HG02763 (cell line): ENCODE data around the gene CCR6.
A peak's percentile ranks its signal among the peaks of the same experiment; 100 is the strongest.
"Not testable (repeated sequence)": the region's sequence is repeated elsewhere in the genome, so short reads cannot be mapped to it uniquely, and the experiment has no call there.

Experiments used
- ATAC-seq: cut with Tn5 transposase; IDR thresholded peaks from one replicate; pipeline ENCODE4 v1.9.1; 2021; ENCODE audit warnings: mild to moderate bottlenecking, moderate library complexity; ENCODE audit not compliant: unreplicated experiment

Gene CCR6

DNA sequence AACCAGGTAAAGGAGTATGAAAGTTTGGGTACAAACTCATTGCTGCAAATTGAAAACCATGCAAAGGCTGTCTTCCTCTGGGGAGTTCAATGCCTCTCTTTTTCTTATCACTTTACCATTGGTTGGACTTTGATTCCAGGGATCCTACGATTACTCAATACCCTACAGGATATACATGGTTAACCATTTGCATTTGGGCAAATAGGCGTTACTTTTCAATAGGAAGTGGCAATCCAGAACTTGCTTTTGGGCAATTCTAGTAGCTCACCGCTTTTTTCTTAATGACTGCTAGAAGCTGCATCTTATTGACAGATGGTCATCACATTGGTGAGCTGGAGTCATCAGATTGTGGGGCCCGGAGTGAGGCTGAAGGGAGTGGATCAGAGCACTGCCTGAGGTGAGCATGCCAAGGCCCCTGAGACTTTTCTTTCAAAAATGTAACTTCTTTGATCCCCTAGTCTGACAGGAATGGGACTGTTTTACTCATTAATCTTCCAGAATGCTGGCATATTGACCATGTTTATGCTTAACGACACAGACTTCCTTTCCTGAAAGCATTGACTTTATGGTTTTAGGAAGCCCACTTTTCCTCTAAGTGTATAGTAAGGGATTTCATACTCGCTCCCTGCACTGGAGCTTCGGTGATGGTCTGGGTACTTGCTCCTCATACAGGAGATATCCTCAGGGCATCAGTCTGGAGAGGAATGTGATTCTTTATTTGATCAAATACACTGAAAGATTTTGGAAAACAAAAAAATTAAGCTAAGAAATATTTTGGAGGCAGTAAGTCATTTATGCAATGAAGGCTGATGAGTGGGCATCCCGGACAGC, at the start of gene CCR6:
Gene CCR6, plus strand, starts transcription at position 270 of the 831 bp plus-strand sequence. CDS start 13,039 bp downstream, outside the sequence.
- no peak for ATAC-seq

DNA sequence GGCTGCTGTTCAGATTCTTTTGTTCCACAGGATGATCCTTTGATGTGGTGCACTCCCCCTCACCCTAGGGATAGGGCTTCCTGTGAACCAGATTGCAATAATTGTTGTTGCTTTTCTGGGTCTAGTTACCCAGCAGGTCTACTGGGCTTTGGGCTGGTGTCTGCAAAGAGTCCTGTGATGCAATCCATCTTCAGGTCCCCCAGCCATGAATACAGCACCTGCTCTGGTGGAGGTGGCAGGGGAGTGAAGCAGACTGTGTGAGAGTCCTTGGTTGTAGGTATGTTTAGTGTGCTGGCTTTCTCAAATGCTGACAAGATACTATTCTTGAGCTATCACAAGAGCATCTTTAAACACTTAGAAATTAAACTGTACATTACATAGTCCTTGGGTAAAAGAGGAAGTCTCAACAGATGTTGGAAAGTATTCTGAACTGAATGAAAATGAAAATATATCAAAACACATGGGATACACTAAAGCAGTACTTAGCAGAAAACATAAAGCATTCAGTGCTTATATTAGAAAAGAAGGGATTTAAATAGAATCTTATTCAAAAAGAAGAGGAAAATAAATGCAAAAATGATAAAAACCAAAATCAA, 49.1 kb upstream of the CCR6 start:
- no peak for ATAC-seq

DNA sequence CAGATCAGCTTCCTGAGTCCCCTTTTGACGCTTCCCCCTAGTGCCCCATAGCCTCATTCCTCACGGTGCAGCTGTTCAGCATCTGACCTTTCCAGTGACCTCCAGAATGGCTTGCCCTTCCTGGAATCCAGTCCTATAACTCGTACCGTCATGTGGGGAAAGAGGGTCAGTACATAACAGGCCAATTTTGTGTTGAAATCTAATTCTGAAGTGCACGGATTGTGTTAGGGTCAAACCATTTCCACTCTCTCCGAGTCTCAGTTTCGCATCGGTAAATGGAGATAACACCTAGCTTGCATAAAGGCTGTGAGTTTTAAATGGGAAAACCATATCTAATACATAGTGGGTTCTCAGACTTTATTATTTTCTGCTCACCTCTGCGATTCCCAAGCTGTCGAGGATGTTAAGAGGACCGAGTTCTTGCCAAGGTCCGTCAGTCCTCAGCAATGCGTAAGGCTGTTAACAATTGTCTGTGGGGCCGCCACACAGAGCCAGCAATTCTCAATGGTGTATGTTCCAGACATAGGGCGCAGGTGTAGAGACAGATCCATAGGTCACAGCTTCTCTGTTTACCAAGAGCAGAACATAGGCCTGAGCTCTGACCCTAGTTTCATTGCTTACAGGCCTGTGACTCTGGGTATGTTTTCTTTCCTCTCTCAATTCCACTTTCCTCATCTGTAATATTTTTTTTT, 45.5 kb upstream of the CCR6 start:
- no peak for ATAC-seq

DNA sequence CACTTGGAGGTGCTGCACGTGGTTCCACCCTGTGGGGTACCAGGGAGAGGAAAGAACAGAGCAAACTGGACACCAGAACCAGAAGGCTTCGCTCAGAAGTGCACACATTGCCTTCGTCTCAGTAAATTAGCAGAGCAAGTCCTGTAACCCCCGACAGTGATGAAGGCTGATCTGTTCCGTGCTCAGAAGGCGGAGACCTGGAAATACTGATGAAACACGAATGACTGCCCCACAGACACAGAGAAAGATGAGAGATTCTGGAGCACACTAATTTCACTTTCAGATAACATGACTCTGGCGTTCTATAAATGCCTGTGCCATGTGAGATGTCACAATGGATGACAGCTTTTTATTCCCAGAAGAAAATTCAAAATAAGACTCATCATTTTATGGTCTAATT, 44.2 kb upstream of the CCR6 start:
- no peak for ATAC-seq

DNA sequence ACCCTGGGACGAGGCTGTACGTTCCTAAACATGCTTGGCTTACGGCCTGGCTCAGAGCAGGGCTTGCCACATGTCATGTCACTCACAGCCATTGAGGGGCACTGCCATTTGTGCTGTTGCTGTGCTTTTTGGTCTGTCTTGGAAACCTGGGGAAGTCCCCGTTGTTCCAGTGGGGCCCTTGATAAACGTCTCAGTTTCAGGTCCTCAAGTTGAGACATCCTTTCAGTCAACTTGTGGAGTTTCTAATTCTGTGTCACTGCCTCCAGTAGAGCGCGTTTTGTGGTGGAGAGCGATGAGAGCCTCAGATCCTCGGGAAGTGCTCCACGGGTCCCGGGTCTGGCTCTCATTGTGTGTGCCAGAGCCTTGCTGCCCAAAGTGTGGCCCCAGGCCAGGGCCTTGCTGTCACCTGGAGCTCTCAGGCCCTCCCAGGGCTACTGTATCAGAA, 43.0 kb upstream of the CCR6 start:
- peak; percentile 98 for ATAC-seq

DNA sequence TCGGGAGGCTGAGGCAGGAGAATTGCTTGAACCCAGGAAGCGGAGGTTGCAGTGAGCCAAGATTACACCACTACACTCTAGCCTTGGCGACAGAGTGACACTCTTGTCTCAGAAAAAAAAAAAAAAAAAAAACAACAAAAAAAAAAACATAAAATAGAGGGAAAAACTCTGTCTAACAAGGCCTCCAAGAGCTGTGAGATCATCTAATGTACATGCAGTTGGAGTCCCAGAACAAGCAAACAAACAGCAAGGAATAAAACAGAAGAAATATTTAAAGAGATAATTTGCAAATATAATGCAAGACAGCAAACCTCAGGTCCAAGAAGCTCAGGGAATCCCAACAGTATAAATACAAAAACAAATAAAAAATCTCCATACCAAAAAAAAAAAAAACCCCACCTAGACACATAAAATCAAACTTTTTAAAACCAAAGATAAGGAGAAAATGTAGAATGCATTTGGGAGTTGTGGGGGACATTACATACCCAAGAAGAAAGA, 35.0 kb upstream of the CCR6 start:
- no peak for ATAC-seq

DNA sequence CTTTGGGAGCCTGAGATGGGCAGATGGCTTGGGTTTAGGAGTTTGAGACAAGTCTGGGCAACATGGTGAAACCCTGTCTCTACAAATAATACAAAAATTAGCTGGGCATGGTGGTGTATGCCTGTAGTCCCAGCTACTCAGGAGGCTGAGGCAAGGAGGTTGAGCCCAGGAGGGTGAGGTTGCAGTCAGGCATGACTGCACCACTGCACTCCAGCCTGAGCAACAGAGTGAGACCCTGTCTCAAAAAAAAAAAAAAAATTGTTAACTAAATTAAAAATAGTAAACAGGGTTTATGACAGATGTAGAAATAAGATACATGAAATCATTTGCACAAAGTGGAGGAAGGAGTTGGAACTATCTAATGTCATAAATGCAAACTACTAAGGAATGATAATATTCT, 34.2 kb upstream of the CCR6 start:
- not testable (repeated sequence) for ATAC-seq

DNA sequence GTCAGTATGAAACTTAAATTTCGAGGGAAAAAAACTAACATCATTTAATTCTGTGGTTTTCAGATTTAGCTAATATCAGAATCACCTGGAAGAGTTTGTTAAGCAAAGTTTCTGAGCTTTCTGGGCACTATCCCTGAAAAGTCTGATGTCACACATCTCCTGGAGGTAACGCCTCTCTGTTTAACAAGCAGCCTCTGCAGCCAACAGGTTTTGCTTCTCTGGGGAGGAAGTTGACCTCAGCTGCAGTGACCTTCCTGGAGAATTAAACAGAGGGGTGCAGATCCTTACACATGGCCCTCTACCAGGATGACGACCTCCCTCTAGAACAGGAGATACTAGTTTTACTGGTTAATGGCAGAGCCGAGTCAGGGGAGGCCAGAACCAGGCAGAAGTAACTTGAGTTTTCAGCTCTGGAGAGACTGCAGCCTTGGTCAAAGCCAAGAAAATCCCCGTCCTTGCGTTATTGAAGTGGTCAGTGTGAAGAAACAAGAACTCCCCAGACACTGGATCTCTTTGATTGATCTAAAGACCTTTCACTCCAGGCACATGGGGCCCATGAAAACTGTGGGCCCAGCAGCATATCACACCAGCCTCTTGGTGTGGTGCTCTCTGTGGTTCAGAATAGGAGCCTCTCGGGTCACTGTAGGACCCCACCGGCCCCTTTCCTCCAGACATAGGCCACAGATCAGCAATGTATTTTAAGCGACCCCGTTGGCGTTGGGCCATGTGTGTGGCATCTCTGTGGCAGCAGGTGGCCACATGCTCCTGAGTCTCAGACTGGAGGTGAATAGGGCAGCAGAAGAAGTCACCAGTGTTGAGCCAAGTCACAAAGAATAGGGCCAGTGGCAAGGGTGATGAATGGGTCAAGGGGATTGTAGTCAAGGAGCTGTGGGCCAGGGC, 33.4 kb upstream of the CCR6 start:
- no peak for ATAC-seq

DNA sequence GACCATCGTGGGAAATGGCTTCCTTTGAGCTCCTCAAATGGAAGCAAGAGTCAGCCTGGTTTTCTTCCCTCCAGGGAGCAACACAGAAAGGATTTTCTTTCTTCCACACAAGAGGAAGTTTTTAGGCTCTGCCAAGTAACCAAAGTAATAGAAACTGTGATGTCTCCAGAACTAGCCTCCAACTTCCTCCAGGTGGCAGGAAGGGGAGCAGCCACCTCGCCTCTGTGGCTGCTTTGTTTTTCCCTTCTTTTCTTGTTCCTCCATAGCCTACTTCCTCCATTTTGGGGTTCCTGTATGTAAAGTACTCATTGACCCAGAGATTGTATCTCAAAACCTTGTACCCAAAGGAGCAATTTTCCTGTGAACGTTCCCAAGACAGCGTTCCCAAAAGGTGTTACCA, 32.7 kb upstream of the CCR6 start:
- no peak for ATAC-seq

DNA sequence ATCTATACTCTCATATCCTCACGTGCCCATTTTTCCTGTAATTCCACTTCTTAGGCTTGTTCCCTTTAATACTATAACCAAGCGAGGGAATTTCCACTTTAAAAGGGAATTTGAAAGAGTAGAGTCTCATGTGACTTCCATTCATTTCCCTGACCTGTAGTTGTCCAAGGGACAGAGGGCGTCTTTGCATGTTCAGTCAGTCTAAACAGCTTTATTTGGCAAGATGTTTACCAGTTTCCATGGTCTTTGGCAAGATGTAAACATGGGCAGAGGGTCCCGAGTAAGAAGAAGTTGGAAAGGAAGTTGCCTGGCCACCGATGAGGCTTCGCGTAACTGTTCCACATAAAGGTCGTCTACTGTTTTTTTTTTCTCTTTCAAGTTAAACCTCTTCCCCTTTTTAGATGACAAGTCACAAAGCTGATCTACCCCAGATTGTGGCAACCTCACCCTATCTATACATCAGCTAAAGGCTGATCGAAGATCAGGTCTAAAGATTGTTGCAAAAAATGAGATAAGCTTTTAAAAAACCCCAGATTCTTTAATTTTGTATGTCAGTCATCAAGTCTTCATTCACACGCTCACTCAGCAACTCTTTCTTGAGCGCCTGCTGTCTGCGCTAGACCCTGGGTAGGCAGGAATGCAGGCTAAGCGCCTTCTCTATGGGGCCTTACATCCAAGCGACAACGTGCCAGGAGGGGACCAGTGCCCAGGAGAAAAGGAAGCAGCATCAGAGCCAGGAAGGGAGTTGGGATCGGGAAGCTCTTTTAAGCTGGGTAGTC, 31.7 kb upstream of the CCR6 start:
- no peak for ATAC-seq

DNA sequence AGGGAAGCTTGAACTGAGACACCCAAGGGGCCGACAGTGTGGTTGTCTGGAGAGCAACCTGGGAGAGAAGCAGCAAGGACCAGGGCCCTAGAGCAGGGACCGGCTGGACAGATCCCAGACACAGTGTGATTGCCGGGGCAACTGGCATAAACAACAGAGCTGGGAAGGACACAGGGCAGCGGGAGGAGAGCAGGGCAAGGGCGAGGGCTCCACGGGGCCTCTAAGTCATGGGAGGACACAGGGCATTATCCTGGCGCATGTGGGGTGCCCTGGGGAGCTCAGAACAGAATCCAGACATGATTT, 31.1 kb upstream of the CCR6 start:
- no peak for ATAC-seq

DNA sequence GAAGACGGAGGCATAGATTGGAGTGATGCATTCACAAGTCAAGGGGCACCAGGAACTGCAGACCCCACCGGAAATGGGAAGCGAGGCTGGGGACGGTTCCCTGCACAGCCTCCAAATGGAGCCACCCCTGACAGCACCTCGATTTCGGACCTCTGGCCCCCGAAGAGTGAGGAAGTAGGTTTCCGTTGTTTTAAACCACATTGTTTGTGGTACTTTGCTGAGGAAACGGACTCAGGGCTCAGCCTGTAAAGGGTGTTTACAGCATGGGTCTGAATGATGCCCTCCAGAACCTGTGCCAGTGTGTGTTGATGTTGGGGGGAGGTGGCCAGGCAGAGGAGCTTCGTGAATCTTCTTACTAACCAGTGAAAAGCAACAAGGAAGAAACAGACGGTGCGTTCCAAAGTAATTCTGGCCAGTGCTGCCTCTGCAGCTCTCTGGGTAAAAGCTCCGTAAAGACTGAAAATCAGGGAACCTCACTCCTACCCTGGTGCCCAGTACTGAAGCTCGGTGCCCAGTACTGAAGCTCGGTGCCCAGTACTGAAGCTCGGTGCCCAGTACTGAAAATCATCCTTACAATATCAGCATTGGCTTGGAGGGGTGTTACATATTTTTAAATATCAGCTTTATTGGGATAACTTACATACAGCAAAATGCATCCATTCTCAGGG, 30.1 kb upstream of the CCR6 start:
- ATAC-seq: no peak

DNA sequence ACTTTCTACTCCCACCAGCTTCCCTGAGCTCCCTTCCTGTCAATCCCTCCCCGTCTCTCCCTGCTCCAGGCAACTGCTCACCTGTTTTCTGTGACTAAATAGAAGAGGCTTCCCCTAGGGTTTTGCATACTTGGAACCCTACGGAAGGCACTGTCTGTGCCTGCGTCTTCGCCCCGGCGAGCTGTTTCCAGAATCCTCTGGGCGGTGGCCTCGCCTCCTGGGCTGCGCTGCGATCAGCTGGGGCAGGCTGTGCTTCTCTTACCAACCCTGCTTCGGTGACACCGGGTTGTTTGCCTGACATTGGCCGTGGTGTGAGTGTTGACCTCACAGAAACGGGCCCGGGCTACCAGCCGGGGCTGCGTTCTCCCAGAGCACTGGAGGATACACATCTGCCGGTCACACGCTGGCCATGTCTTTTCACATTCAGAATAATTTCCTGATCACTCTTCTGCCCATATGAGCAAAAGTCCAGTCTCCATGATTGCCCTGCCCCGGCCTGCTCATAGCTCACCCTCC, 29.4 kb upstream of the CCR6 start:
- ATAC-seq: no peak

DNA sequence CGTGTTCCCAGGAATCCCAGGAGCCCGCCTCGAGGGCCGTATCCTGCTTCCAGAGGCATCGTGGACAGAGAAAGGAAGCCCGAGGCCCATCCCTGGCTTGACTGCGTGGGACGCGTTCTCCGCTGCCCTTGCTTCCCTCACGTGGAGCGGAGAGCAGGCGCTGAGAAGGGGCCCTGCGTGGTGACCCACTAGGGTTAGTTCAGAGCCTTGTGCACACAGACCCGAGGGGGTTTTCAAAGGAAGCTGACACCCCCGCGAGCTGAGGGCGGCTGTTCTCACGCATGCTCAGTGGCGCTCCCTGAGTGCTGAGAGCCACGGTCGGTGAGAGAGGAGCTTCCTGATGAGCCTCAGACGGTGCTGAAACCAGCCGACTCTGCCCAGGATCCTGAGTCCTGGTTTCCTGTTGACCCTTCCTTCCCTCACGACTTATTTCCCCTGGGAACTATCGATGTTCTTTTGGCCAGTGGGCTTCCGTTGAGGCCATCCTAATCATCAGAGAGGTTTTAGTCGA, 28.9 kb upstream of the CCR6 start:
- ATAC-seq: peak; percentile 44

DNA sequence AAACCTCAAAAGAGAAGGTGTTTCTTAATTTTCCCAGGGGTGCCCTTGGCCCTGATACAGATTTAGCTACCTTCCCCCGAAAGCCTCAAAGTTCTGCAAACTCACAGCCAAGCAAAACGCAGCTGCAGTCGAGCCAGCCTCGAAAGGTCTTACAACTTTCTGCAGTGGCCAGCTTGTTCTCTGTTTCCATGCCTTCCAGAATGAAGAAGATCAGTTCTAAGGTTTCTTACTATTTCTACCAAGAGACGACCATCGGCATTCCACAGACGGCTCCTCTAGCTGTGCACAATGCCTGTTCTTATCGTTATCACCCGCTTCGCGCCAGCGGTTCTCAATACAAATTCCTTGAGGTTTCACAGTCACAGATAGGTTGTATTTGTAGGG, 28.5 kb upstream of the CCR6 start:
- ATAC-seq: peak; percentile 25

DNA sequence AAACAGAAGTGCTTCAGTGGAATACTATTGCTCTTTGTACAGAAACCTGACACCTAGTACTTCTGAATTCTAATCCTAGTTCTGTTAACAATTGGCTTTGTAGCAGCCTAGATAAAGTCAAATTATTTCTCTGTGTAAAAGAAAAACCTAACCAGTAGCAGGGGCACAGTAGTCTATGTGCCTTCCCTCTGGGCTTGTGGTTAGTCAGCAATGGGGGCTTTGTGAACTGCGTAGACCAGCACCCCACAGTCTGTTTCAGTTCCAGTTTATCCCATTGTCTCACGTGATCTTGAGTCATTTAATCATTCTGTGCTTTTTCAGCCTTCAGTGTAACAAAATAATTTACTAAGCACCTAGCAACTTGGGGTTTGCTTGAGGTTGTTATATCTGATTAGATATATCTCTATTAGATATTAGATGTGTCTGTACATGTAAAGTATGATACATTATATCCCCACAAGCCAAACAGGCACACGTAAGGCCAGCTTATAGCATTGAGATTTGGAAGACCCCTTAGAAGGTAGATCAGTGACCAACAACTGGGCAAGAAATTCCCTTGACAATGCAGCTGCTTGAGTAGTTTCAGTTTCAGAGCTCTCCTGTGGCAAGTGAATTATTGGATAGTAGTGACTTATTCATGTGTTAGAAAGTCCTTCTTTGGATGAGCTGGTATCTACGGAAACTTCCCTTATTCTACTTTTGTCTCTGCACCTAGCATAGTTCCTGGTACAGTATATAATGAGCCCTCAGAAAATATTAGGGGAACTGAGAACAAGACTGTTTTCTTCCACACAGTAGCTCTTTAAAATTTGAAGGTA, 27.9 kb upstream of the CCR6 start:
- ATAC-seq: peak; percentile 39

DNA sequence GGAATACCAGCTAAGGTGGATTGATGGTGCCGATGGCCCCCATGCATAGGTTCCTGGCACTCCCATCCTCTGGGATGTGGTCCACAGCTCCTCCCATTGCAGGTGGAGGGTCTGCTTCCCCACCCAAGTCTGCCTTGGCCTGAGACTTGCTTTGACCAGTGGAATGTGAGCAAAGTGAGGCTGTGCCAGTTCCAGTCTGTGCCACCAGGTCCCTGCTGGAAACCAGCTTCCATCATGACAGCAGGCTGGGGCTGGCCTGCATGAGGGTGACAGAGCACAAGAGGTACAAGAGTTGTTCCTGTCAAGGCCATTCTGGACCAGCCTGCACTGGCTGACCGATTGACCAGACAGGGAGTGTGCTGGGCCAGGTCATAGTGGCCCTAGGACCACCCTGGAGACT, 27.0 kb upstream of the CCR6 start:
- no peak for ATAC-seq

DNA sequence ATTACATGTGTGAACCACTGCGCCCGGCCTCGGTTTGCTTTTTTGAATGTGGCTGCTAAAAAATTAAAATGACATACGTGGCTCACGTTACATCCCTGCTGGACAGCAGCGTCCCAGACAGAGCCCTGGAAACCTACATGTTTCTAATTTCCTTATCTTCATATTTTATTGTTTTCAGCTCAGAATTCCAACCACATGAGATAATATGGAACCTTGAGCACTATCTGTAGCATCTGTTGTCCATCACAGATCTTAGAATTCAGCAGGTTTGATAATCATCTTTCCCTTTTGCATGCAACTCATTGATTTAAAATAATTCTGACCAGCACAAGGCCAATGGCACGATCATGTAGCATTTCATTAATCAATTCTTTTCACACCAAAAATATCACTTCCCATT, 25.9 kb upstream of the CCR6 start:
- ATAC-seq: no peak
